Ramos (cell line): ENCODE data around the gene CEP170B.

Experiments used
- in situ Hi-C: fragments of 300-500 bp; cut with MboI; formaldehyde crosslinking; loops from one replicate; pipeline ENCODE4 v1.14.3; 2022; ENCODE audit warnings: low sequenced_read_pairs; ENCODE audit not compliant: unreplicated experiment

Gene CEP170B

GRCh38 chr14:104927901-104928300 lies 62.8 kb downstream of the CEP170B start:
- in situ Hi-C loops: no loop called here

DNA sequence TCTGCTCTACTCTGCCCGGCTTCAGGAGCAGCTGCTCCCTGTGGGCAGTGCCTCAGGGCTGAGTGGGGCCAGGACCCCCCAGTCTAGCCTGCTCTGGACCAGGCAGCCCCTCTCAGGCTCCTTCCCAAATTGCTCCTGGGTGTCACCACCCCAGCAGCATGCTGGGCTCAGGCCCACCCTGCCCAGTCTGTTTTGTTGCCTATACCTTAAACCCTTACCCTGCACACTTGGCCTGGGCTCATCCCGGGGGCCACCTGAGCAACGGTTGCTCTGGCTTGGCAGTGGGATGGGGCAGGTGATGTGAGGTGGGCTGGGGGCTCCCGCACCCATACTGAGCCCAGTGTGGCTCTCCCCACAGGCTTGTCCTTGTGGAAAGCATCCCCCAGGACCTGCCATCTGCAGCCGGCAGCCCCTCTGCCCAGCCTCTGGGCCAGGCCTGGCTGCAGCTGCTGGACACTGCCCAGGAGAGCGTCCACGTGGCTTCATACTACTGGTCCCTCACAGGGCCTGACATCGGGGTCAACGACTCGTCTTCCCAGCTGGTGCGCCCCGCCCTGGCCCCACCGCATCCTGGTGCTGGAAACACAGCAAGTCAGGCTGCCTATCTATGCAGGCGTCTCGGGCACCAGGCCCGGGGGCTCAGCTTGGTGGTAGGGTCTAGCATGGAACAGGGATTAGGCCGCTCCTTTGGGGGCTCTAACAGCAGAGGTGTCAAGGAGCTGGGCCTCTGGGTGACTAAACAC lies 63.5 kb downstream of the CEP170B start:
- in situ Hi-C loops: no loop called here

DNA sequence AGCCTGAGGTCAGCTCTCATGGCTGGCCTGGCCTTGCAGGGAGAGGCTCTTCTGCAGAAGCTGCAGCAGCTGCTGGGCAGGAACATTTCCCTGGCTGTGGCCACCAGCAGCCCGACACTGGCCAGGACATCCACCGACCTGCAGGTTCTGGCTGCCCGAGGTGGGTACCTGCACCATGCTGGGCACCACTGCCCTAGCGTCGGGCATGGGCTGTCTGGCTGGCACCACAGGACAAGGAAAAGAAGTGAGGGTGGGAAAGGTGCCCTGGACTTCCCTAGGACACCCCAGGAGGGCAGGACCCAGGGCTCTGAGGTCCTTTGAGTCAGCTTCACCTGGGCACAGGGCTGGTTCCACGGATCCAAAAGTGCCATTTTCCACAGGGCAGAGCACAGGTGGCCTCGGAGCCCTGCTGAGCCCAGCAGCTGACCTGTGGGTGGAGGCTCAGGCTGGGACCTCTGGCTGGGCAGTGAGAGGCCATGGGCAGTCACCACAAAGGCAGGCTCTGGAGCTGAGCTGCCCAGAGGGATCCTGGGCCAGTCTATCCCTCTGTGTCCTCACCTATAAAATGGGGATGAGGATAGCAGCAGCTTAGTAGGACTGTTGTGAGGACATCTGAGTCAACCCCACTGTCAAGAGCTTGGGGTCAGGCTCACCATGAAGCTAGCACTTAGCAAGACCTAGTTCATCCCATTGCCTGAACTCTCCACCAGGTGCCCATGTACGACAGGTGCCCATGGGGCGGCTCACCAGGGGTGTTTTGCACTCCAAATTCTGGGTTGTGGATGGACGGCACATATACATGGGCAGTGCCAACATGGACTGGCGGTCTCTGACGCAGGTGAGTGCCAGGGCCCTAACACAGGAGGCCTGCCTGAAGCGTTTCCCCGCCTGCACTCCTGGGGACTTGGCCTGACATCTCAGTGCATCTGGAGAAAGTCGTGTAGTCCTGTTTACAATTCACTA lies 64.5 kb downstream of the CEP170B start:
- in situ Hi-C loops: no loop called here

GRCh38 chr14:104930526-104931303 lies 65.6 kb downstream of the CEP170B start:
- in situ Hi-C loops: no loop called here

DNA sequence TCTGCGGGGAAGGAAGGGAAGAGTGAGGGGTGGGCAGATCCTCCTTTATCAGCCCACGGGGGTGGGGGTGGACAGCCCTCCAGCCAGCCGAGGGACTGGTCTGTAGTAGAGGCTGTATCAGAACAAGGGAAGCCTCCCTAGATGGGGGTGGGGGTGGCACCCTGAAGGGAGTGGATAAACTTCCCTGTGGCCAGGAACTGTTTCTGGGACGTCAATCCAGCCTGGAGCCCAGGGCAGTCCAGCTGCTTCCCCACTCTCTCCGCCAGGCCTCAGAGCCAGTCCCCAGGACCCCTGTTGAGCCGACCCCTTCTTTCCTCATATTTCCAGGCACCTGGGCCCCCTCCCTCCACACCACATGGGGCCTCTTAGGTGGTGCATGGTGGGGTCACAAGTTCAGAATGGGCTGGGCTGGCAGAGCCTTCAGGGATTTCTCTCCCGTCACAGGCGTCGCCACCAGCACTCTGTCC lies 66.3 kb downstream of the CEP170B start:
- in situ Hi-C loops: no loop called here

- in situ Hi-C loops: no loop called here
Measured at GRCh38 chr14:104931771-104932675, 67.0 kb downstream of the CEP170B start.

GRCh38 chr14:104932676-104933631 lies 67.9 kb downstream of the CEP170B start:
- in situ Hi-C loops: no loop called here

GRCh38 chr14:104933746-104934733 lies 69.0 kb downstream of the CEP170B start:
- in situ Hi-C loops: no loop called here

GRCh38 chr14:104935026-104935650 lies 70.1 kb downstream of the CEP170B start:
- in situ Hi-C loops: no loop called here

GRCh38 chr14:104935955-104936354 lies 70.9 kb downstream of the CEP170B start:
- in situ Hi-C loops: no loop called here

DNA sequence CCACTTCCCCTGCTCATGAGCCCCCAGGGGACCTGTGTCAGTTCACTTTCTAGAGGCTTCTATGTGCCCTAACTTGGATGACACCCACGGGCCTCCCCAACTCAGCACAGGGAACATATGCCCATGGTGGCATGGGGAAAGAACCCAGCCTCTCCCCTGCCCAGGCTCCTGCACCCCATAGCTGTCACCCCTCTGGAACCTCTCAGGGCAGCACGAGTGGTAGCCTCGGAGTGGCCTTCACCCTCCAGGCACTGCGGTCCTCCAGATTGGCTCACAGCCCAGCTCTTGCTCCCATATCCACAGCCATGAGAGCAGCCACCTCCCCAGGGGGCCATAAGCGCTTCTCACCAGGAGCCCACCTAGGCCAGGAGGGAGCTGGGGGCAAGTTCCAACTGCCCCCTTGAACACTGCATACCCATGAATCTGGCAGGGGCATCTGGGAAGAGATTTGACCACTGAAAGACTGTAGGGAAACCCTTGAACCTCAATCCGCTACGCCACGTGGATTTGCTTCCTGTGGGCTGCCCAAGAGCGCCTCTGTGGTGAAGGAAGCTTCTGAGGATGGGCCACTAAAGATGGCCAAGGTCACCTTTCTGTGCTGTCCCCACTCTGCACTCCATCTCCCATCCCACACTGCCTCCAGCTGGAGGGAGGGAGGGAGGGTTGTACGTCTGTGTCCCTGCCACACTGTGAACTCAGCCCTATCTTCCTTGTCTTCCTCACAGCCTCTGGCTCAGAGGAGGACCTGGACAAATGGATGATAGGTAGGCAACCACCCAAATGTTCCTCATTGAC lies 71.5 kb downstream of the CEP170B start:
- in situ Hi-C loops: no loop called here

GRCh38 chr14:104937161-104937560 lies 72.1 kb downstream of the CEP170B start:
- in situ Hi-C loops: no loop called here

GRCh38 chr14:104937694-104938365 lies 72.8 kb downstream of the CEP170B start:
- in situ Hi-C loops: no loop called here

- in situ Hi-C loops: no loop called here
Measured at GRCh38 chr14:104938436-104938835, 73.4 kb downstream of the CEP170B start.

DNA sequence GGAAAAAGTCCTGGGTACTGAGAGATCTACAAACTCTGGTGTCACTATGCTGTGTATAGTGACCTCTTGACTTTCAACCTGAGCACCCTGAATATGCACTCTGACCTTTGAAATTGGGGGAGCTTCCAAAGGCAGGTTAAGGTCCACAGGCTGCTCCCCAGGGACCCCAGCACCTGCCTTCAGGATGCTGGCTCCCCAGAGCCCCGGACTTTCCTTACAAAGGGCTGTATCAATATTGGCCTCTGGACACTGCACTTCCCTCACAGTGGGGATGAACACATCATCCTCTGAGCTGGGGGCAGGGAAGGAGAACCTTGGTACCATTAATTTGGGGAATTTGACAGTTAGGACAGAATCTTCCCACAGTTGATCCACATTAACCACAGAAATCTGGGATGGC lies 73.9 kb downstream of the CEP170B start:
- in situ Hi-C loops: no loop called here
